Activated naive CD8-positive, alpha-beta T cell treated with anti-CD3 and anti-CD28 coated beads, Interleukin-2, amount 50 U/mL, for 16 hours (primary cell): ENCODE data around the gene NOL4L.

Source experiments
- DNase-seq: peaks from one replicate; pipeline ENCODE4 v3.0.0-alpha.2; 2020; ENCODE audit warnings: low read depth, low spot score

The NOL4L gene

GRCh38 chr20:32577023-32577422 lies 8.1 kb downstream of the NOL4L start:
- DNase-seq = no peak

GRCh38 chr20:32576560-32576959 lies 8.6 kb downstream of the NOL4L start:
- no peak for DNase-seq

- no peak for DNase-seq
Observed at GRCh38 chr20:32575805-32576204, 9.3 kb downstream of the NOL4L start.

- DNase-seq = no peak
Observed at GRCh38 chr20:32575227-32575581, 9.9 kb downstream of the NOL4L start.

- no peak for DNase-seq
Observed at GRCh38 chr20:32574296-32575226, 10.6 kb downstream of the NOL4L start.

GRCh38 chr20:32573167-32573851 lies 11.8 kb downstream of the NOL4L start:
- DNase-seq = no peak

GRCh38 chr20:32572271-32572968 lies 12.7 kb downstream of the NOL4L start:
- DNase-seq = no peak

GRCh38 chr20:32571566-32571965 lies 13.6 kb downstream of the NOL4L start:
- no peak for DNase-seq

- DNase-seq = no peak
Observed at GRCh38 chr20:32570401-32571190, 14.5 kb downstream of the NOL4L start.

GRCh38 chr20:32569380-32570305 lies 15.5 kb downstream of the NOL4L start:
- no peak for DNase-seq

- no peak for DNase-seq
Observed at GRCh38 chr20:32569018-32569379, 16.1 kb downstream of the NOL4L start.

- no peak for DNase-seq
Observed at GRCh38 chr20:32567384-32568178, 17.6 kb downstream of the NOL4L start.

- no peak for DNase-seq
Observed at GRCh38 chr20:32566379-32567374, 18.5 kb downstream of the NOL4L start.

- no peak for DNase-seq
Observed at GRCh38 chr20:32565735-32566032, 19.4 kb downstream of the NOL4L start.

- DNase-seq = no peak
Observed at GRCh38 chr20:32564921-32565734, 20.0 kb downstream of the NOL4L start.

GRCh38 chr20:32564440-32564839 lies 20.7 kb downstream of the NOL4L start:
- DNase-seq = no peak

- no peak for DNase-seq
Observed at GRCh38 chr20:32563311-32564272, 21.5 kb downstream of the NOL4L start.
